ENCODE data around the gene HEATR3. TPM values are rescaled to one million over a fixed set of nuclear protein-coding genes. Genes with fewer than 3 reads are reported as not detected.

HEATR3 gene
- polyA plus RNA-seq, 5 donors = 17.3 to 26.2 (median 20.5) TPM

- DNase-seq = no peak
Measured at GRCh38 chr16:50151756-50152155, 86.0 kb downstream of the HEATR3 start.

GRCh38 chr16:50152351-50152806 is 86.6 kb downstream of the HEATR3 start:
- DNase-seq = no peak

- DNase-seq = peak; percentile 92 to 96
Measured at GRCh38 chr16:50152807-50153595, 87.2 kb downstream of the HEATR3 start, which contains the start of gene TENT4B. Gene TENT4B (plus strand): TSS chr16:50153306. CDS start chr16:50153622, 316 bp downstream.

GRCh38 chr16:50153596-50154419 is 88.0 kb downstream of the HEATR3 start:
- peak in 1 of 2 donors; percentile 17 for DNase-seq

- peak in 1 of 2 donors; percentile 9 for DNase-seq
Measured at GRCh38 chr16:50154420-50154950, 88.7 kb downstream of the HEATR3 start.

- no peak for DNase-seq
Measured at GRCh38 chr16:50155925-50156324, 90.2 kb downstream of the HEATR3 start.

Other genes with a start within 250 kb of the HEATR3 start
- gene ZNF423, start 209.9 kb upstream of the HEATR3 start, polyA plus RNA-seq (ENCODE audit: insufficient read depth in 1 of 5, insufficient read length in 5 of 5, low replicate concordance in 1 of 5) = 10 to 100 TPM; 20.1 to 29.9 (median 23.1) TPM
- 10 to 100 TPM; 33.8 to 42.7 (median 35.8) TPM for gene CNEP1R1, start 40.7 kb upstream of the HEATR3 start, polyA plus RNA-seq (ENCODE audit: insufficient read depth in 1 of 5, insufficient read length in 5 of 5, low replicate concordance in 1 of 5)
- 10 to 100 TPM; 13.9 to 19.9 (median 17.5) TPM for gene TENT4B, start 87.3 kb downstream of the HEATR3 start, polyA plus RNA-seq (ENCODE audit: insufficient read depth in 1 of 5, insufficient read length in 5 of 5, low replicate concordance in 1 of 5)
- 10 to 100 TPM; 20.2 to 32.7 (median 24.6) TPM for gene ADCY7, start 200.6 kb downstream of the HEATR3 start, polyA plus RNA-seq (ENCODE audit: insufficient read depth in 1 of 5, insufficient read length in 5 of 5, low replicate concordance in 1 of 5)

Measured in right lung (tissue), 5 donors.